Upper lobe of left lung (tissue), 6 donors: ENCODE measurements around the gene L2HGDH. TPM values are rescaled to one million over a fixed set of nuclear protein-coding genes. Genes with fewer than 3 reads are reported as not detected.

ENCODE experiments used
- ATAC-seq, 2 donors: fragments of 200-7000 bp; cut with Tn5 transposase; one replicate each; pipeline ENCODE4 v1.9.1; 2022; ENCODE audit warnings: mild to moderate bottlenecking in 2 of 2, moderate library complexity in 2 of 2; ENCODE audit not compliant: low FRiP score in 2 of 2
- DNase-seq, 2 donors: peaks; one replicate each; pipeline ENCODE4 v3.0.0-alpha.2; 2019 to 2020
- H3K27ac ChIP-seq, 4 donors: fragments of 200-600 bp; sonication (generic); one replicate each; pipeline ENCODE4 v1.5.1; 2016 to 2019
- H3K27me3 ChIP-seq, 4 donors: fragments of 200-600 bp; sonication (generic); one replicate each; pipeline ENCODE4 v1.5.1; 2017 to 2019
- H3K36me3 ChIP-seq, 4 donors: fragments of 200-600 bp; sonication (generic); one replicate each; pipeline ENCODE4 v1.5.1; 2016 to 2019
- H3K4me1 ChIP-seq, 4 donors: fragments of 200-600 bp; sonication (generic); one replicate each; pipeline ENCODE4 v1.5.1; 2018 to 2019
- H3K4me3 ChIP-seq, 4 donors: fragments of 200-600 bp; sonication (generic); one replicate each; pipeline ENCODE4 v1.5.1; 2017 to 2019; ENCODE audit warnings: mild to moderate bottlenecking in 2 of 4, moderate library complexity in 1 of 4
- H3K9me3 ChIP-seq, 4 donors: fragments of 200-600 bp; sonication (generic); one replicate each; pipeline ENCODE4 v1.5.1; 2018 to 2019
- CTCF ChIP-seq, 6 experiments: fragments of 450-650 bp in 4 of 6; fragments of 200-600 bp in 2 of 6; sonication (generic) in 2 of 6; IDR thresholded peaks; one replicate each; pipeline ENCODE4 v1.5.1; 2016 to 2019; ENCODE audit warnings: antibody characterized with exemption in 6 of 6
- EP300 ChIP-seq, 4 donors: sonication (generic); formaldehyde crosslinking; IDR thresholded peaks; one replicate each; pipeline ENCODE4 v1.5.1; 2017; ENCODE audit warnings: antibody characterized with exemption in 4 of 4, control low read depth in 2 of 4
- POLR2A ChIP-seq, 4 donors: fragments of 450-650 bp; IDR thresholded peaks; one replicate each; pipeline ENCODE4 v1.5.1; 2016 to 2017; ENCODE audit warnings: antibody characterized with exemption in 4 of 4, mild to moderate bottlenecking in 2 of 4
- POLR2AphosphoS5 ChIP-seq, 2 donors: sonication (generic); formaldehyde crosslinking; IDR thresholded peaks; one replicate each; pipeline ENCODE4 v1.5.1; 2017; ENCODE audit warnings: antibody characterized with exemption in 2 of 2
- WGBS, 2 donors: methylation state at CpG; one replicate each; pipeline ENCODE4 v1.1.5; 2017 to 2018; 5-methylcytosine and 5-hydroxymethylcytosine counted together
- total RNA-seq, 6 donors: library from RNA; depleted of rRNA in 4 of 6; stranded (reverse); fragments of >200 nt in 4 of 6; gene quantifications; one replicate each; pipeline versions ENCODE4 v1.1.0 to v1.2.1, GENCODE V29; 2016 to 2021
- donor health status: DM: no; HTN: no; CAD: no; lungs with moderate emphysema.
- donor health status: DM: no; HTN: yes; CAD: no; lungs with severe emphysema.

The L2HGDH gene
- total RNA-seq, 6 donors from 2014 or later: 1.1 to 10.1 (median 4.6) TPM

GRCh38 chr14:50344876-50345563 is 33.0 kb upstream of the L2HGDH start:
- TF ChIP-seq CTCF (IDR thresholded peaks at IDR 0.05) (no peak), EP300 (IDR thresholded peaks at IDR 0.05) (no peak), POLR2AphosphoS5 (IDR thresholded peaks at IDR 0.05) (no peak), POLR2A (IDR thresholded peaks at IDR 0.05) (no peak)
- no peak for DNase-seq
- Histone ChIP-seq H3K9me3 (no peaks in the 10 kb centered on the region), H3K27ac (peak overlapping the region in 2 of 4 donors; percentile 9 to 56), H3K4me3 (no peak overlapping the region), H3K4me1 (peaks cover 3 to 31% (median 19%) of the 10 kb centered on the region in 4 donors), H3K36me3 (no peaks in the 10 kb centered on the region), H3K27me3 (no peaks in the 10 kb centered on the region)
- no peak for ATAC-seq
- WGBS, 2 donors: 72 to 79% methylated on average over 4 of the region's 4 CpGs

DNA sequence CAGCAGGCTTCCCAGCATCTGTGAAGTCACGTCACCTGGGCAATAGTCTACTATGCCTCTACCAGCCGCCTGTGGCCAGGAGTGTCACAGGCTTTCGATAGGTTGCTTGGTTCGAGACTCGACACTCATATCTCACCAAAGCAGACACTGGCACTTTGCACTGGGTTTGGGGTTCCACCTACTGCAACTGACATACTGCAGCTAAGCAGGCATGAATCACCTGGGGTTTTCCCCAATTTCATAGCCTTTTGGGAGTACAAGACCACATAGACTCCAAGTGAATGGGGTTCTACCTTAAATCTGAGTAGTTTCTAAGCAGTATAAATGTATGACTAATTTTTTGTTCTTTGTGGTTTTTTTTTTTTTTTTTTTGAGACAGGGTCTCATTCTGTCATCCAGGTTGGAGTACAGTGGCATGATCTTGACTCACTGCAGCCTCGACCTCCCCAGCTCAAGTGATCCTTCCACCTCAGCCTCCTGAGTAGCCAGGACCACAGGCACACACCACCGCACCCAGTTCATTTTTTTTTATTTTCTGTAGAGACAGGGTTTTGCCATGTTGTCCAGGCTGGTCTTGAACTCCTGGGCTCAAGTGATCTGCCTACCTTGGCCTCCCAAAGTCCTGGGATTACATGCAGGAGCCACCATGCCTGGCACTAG is 32.2 kb upstream of the L2HGDH start:
- no peak for ATAC-seq
- TF ChIP-seq EP300 (IDR thresholded peaks at IDR 0.05) (no peak), CTCF (IDR thresholded peaks at IDR 0.05) (no peak), POLR2AphosphoS5 (IDR thresholded peaks at IDR 0.05) (no peak), POLR2A (IDR thresholded peaks at IDR 0.05) (no peak)

GRCh38 chr14:50343434-50343833 is 31.4 kb upstream of the L2HGDH start:
- 68 to 79% methylated on average over 1 of the region's 1 CpG for WGBS, 2 donors
- ATAC-seq (no peak), DNase-seq (no peak)
- Histone ChIP-seq H3K9me3 (no peaks in the 10 kb centered on the region), H3K27ac (peak overlapping the region in 2 of 4 donors; percentile 69 to 74), H3K4me1 (peaks cover 3 to 37% (median 26%) of the 10 kb centered on the region in 4 donors), H3K36me3 (peaks cover 0 to 4% (median 0%) of the 10 kb centered on the region in 4 donors), H3K27me3 (no peaks in the 10 kb centered on the region), H3K4me3 (no peak overlapping the region)
- TF ChIP-seq POLR2AphosphoS5 (IDR thresholded peaks at IDR 0.05): no peak
- no peak for TF ChIP-seq CTCF (IDR thresholded peaks at IDR 0.05)
- no peak for TF ChIP-seq POLR2A (IDR thresholded peaks at IDR 0.05)
- no peak for TF ChIP-seq EP300 (IDR thresholded peaks at IDR 0.05)

More for the DNA sequence above, 32.2 kb upstream of the L2HGDH start:
- 84 to 96% methylated on average over 7 of the region's 7 CpGs for WGBS, 2 donors
- H3K36me3 ChIP-seq: no peaks in the 10 kb centered on the region
- no peak for DNase-seq
- H3K9me3 ChIP-seq: no peaks in the 10 kb centered on the region
- H3K4me3 ChIP-seq: no peak overlapping the region
- H3K27me3 ChIP-seq: no peaks in the 10 kb centered on the region
- H3K4me1 ChIP-seq: peaks cover 3 to 35% (median 24%) of the 10 kb centered on the region in 4 donors
- peak overlapping the region in 2 of 4 donors; percentile 9 to 69 for H3K27ac ChIP-seq

- DNase-seq (peak in 1 of 2 donors; percentile 61), ATAC-seq (peak; percentile 60 to 75)
- Histone ChIP-seq H3K36me3 (peaks cover 0 to 4% (median 0%) of the 10 kb centered on the region in 4 donors), H3K4me1 (peaks cover under 1 to 37% (median 23%) of the 10 kb centered on the region in 4 donors), H3K27me3 (no peaks in the 10 kb centered on the region), H3K27ac (peak overlapping the region; percentile 31 to 74 (median 51)), H3K9me3 (no peaks in the 10 kb centered on the region), H3K4me3 (peak overlapping the region in 2 of 4 donors; percentile 27)
- peak in 2 of 4 donors; percentile 74 to 84 for TF ChIP-seq EP300 (IDR thresholded peaks at IDR 0.05)
- TF ChIP-seq CTCF (IDR thresholded peaks at IDR 0.05): peak in 2 of 6 experiments; percentile 45 to 48
- peak; percentile 64 to 92 for TF ChIP-seq POLR2AphosphoS5 (IDR thresholded peaks at IDR 0.05)
- no peak for TF ChIP-seq POLR2A (IDR thresholded peaks at IDR 0.05)
- WGBS, 2 donors: 19% methylated on average over 8 of the region's 8 CpGs
These were observed 30.4 kb upstream of the L2HGDH start for GRCh38 chr14:50342221-50343078.
